ENCODE measurements around the gene POM121C. TPM values are rescaled to one million over a fixed set of nuclear protein-coding genes. Genes with fewer than 3 reads are reported as not detected.
"Not testable (repeated sequence)": the region's sequence is repeated elsewhere in the genome, so short reads cannot be mapped to it uniquely, and the experiment has no call there.

Gene POM121C
- total and polyA plus RNA-seq, 2 donors = 8.2 to 15.4 TPM

DNA sequence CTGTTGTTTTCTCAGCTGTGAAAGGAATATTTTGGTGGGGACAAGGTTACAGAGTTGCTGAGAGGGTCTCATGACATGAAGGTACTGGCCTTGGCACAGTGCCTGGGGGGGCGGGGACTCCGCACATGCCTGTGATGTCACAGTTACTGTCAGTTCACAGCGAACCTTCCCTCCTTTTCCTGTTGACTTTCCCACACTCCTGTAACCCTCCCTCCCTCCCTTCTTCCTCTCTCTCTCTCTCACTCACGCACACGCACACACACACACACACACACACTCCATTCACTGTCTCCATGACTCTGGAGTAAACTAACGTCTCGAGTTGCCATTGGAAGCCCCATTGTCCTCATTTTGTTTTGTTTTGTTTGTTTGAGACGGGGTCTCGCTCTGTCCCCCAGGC, 118.8 kb downstream of the POM121C start:
- not testable (repeated sequence) for H3K27me3 ChIP-seq (ENCODE audit: control insufficient read depth in 2 of 2, insufficient read depth in 1 of 2, low read length in 1 of 2); H3K4me3 ChIP-seq (ENCODE audit: low read length in 2 of 2); H3K9me3 ChIP-seq (ENCODE audit: control insufficient read depth in 2 of 2, insufficient read depth in 1 of 2, low read length in 1 of 2); H3K36me3 ChIP-seq (ENCODE audit: control insufficient read depth in 2 of 2, insufficient read depth in 2 of 2, low read length in 1 of 2); H3K27ac ChIP-seq (ENCODE audit: low read depth in 1 of 2, low read length in 1 of 2); DNase-seq (ENCODE audit: low read depth in 6 of 9, low spot score in 9 of 9); H3K4me1 ChIP-seq (ENCODE audit: control insufficient read depth in 2 of 2, insufficient read depth in 2 of 2, low read length in 2 of 2)
- WGBS = no CpG with 5 or more reads among the region's 9 CpGs

Other genes starting within 250 kb of the POM121C start
- 1.3 TPM for gene TRIM73, start 90.7 kb downstream of the POM121C start, total RNA-seq
- gene TRIM73, start 90.7 kb downstream of the POM121C start, polyA plus RNA-seq = 9.9 TPM
- gene SPDYE5, start 6.0 kb upstream of the POM121C start, total RNA-seq = 0.05 TPM
- 0.09 TPM for gene SPDYE5, start 6.0 kb upstream of the POM121C start, polyA plus RNA-seq